Ovary (tissue), 9 donors: ENCODE results near the gene LRRC3. TPM values are rescaled to one million over a fixed set of nuclear protein-coding genes. Genes with fewer than 3 reads are reported as not detected.

ENCODE experiments used
- DNase-seq, 5 donors: peaks; one replicate each; pipeline ENCODE4 v3.0.0-alpha.2; 2019 to 2020
- H3K27ac ChIP-seq, 2 donors: fragments of 200-600 bp; one replicate each; pipeline versions ENCODE4 v1.5.1 to v1.8.0; 2019 to 2022
- H3K27me3 ChIP-seq: fragments of 200-600 bp; one replicate; pipeline ENCODE4 v1.8.0; 2022
- H3K36me3 ChIP-seq: fragments of 200-600 bp; sonication (generic); one replicate; pipeline ENCODE4 v1.5.1; 2019
- H3K4me1 ChIP-seq: one replicate; pipeline ENCODE4 v1.8.1; 2013; ENCODE audit warnings: mild to moderate bottlenecking, moderate library complexity; ENCODE audit not compliant: insufficient read depth
- H3K4me3 ChIP-seq: fragments of 200-600 bp; sonication (generic); one replicate; pipeline ENCODE4 v1.5.1; 2017
- H3K9me3 ChIP-seq, 2 donors: fragments of 200-600 bp in 1 of 2; sonication (generic) in 1 of 2; one replicate each; pipeline versions ENCODE4 v1.5.1 to v1.8.1; 2013 to 2019; ENCODE audit warnings: mild to moderate bottlenecking in 1 of 2, moderate library complexity in 1 of 2
- EP300 ChIP-seq: sonication (generic); formaldehyde crosslinking; IDR thresholded peaks from one replicate; pipeline ENCODE4 v1.6.1; 2017; ENCODE audit warnings: antibody characterized with exemption
- POLR2A ChIP-seq: fragments of 450-650 bp; IDR thresholded peaks from one replicate; pipeline ENCODE4 v1.6.1; 2017; ENCODE audit warnings: antibody characterized with exemption, mild to moderate bottlenecking, moderate library complexity
- WGBS, 3 donors: extraction: QIAGEN DNeasy Blood & Tissue Kit in 1 of 3; methylation state at CpG; one replicate each; pipeline versions ENCODE4 v1.1.5 to v1.1.7; 2013 to 2017; 5-methylcytosine and 5-hydroxymethylcytosine counted together
- intact Hi-C, 4 donors: fragments of 100-400 bp; cut with DNase I; formaldehyde crosslinking; loops; one replicate each; pipeline versions ENCODE4 v1.11.0 to v1.15.1; 2022 to 2023
- polyA plus RNA-seq, 2 donors: library from polyadenylated mRNA; stranded (reverse); fragments of 200-250 nt in 1 of 2; fragments of 350-450 nt in 1 of 2; fragmentation: Illumina TruSeq in 1 of 2; extraction: RNeasy Lipid Tissue Mini Kit (QIAGEN cat#74804) in 1 of 2; gene quantifications; one replicate each; pipeline ENCODE4 v1.2.3, GENCODE V29; 2013 to 2014
- total RNA-seq, 7 donors: library from RNA; depleted of rRNA in 2 of 7; stranded (reverse); fragments of >200 nt in 2 of 7; fragmentation: NEBNext Ultra II Directional in 3 of 7; extraction: Animal tissue kit (Norgen Biotek cat#: 25700) in 3 of 7; gene quantifications; one replicate each; pipeline versions ENCODE4 v1.1.0 to v1.2.4, GENCODE V29; 2016 to 2023
- TF ChIP-seq, protein P1 (sequence below), 3 donors: fragments of 450-650 bp in 2 of 3; fragments of 200-600 bp in 1 of 3; IDR thresholded peaks; one replicate each; pipeline versions ENCODE4 v1.5.1 to v1.8.0; 2016 to 2022; ENCODE audit warnings: antibody characterized with exemption in 3 of 3, mild to moderate bottlenecking in 1 of 3
- donor health status: DM: no; HTN: no; CAD: no; lungs with moderate emphysema.
- donor health status: DM: no; HTN: no; CAD: no.
- donor health status: Bipolar disorder and iron deficiency.
- donor health status: DM: yes; HTN: yes; CAD: no.
- donor health status: DM: no; HTN: no; CAD: no.
- donor health status: DM: yes; HTN: yes; CAD: no.

LRRC3 gene
- total and polyA plus RNA-seq, 9 donors: 2.4 to 6.8 (median 3.9) TPM

DNA sequence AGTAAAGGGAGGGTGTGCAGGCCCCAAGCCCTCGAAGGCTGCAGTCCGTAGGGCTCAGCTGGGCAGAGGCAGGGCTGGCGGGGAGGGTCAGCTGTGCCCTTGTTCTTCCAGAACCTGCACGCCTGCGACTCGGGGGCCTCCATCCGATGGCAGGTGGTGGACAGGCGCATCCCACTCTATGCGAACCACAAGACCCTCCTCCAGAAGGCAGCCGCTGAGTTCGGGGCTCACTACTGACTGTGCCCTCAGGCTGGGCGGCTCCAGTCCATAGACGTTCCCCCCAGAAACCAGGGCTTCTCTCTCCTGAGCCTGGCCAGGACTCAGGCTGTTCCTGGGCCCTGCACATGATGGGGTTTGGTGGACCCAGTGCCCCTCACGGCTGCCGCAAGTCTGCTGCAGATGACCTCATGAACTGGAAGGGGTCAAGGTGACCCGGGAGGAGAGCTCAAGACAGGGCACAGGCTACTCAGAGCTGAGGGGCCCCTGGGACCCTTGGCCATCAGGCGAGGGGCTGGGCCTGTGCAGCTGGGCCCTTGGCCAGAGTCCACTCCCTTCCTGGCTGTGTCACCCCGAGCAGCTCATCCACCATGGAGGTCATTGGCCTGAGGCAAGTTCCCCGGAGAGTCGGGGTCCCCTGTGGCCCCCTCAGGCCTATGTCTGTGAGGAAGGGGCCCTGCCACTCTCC, 13.6 kb upstream of the LRRC3 start:
- Histone ChIP-seq H3K27me3 (no peaks in the 10 kb centered on the region), H3K36me3 (no peaks in the 10 kb centered on the region), H3K4me1 (no peaks in the 10 kb centered on the region), H3K9me3 (no peaks in the 10 kb centered on the region), H3K4me3 (no peak overlapping the region), H3K27ac (no peak overlapping the region)
- peak in 2 of 5 donors; percentile 6 to 21 for DNase-seq
- 68 to 76% (median 74%) methylated on average over 20 of the region's 20 CpGs for WGBS, 3 donors
- intact Hi-C loops: no loop called here
- TF ChIP-seq, protein P1, sequence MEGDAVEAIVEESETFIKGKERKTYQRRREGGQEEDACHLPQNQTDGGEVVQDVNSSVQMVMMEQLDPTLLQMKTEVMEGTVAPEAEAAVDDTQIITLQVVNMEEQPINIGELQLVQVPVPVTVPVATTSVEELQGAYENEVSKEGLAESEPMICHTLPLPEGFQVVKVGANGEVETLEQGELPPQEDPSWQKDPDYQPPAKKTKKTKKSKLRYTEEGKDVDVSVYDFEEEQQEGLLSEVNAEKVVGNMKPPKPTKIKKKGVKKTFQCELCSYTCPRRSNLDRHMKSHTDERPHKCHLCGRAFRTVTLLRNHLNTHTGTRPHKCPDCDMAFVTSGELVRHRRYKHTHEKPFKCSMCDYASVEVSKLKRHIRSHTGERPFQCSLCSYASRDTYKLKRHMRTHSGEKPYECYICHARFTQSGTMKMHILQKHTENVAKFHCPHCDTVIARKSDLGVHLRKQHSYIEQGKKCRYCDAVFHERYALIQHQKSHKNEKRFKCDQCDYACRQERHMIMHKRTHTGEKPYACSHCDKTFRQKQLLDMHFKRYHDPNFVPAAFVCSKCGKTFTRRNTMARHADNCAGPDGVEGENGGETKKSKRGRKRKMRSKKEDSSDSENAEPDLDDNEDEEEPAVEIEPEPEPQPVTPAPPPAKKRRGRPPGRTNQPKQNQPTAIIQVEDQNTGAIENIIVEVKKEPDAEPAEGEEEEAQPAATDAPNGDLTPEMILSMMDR (IDR thresholded peaks at IDR 0.05): no peak
- TF ChIP-seq POLR2A (no peak), EP300 (no peak)

DNA sequence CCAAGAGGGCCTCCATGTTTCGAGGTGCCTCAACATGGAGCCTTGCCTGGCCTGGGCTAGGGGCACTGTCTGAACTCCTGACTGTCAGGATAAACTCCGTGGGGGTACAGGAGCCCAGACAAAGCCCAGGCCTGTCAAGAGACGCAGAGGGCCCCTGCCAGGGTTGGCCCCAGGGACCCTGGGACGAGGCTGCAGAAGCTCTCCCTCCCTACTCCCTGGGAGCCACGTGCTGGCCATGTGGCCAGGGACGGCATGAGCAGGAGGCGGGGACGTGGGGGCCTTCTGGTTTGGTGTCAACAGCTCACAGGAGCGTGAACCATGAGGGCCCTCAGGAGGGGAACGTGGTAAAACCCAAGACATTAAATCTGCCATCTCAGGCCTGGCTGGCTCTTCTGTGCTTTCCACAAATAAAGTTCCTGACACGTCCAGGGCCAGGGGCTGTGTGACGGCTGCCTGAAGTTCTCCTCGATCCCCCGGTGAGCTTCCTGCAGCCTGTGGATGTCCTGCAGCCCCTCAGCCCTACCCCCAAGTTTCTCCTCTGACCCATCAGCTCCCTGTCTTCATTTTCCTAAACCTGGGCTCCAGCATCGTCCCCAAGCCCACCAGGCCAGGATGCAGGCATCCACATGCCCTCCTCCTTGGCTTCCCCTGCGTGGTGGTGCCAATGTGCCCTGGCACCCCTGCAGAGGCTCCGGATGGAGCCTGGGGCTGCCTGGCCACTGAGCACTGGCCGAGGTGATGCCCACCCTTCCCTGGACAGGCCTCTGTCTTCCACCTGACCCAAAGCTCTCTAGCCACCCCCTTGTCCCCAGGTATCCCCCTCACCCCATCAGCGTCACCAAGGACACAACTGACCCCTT, 12.8 kb upstream of the LRRC3 start:
- no peak overlapping the region for H3K27ac ChIP-seq
- intact Hi-C loops: no loop called here
- H3K27me3 ChIP-seq: no peaks in the 10 kb centered on the region
- peak in 2 of 5 donors; percentile 4 to 20 for DNase-seq
- H3K4me3 ChIP-seq: no peak overlapping the region
- no peaks in the 10 kb centered on the region for H3K4me1 ChIP-seq
- 66 to 78% (median 72%) methylated on average over 19 of the region's 19 CpGs for WGBS, 3 donors
- no peaks in the 10 kb centered on the region for H3K36me3 ChIP-seq
- H3K9me3 ChIP-seq: no peaks in the 10 kb centered on the region
- TF ChIP-seq EP300: no peak
- no peak for TF ChIP-seq POLR2A
- TF ChIP-seq, protein P1 (IDR thresholded peaks at IDR 0.05): no peak

DNA sequence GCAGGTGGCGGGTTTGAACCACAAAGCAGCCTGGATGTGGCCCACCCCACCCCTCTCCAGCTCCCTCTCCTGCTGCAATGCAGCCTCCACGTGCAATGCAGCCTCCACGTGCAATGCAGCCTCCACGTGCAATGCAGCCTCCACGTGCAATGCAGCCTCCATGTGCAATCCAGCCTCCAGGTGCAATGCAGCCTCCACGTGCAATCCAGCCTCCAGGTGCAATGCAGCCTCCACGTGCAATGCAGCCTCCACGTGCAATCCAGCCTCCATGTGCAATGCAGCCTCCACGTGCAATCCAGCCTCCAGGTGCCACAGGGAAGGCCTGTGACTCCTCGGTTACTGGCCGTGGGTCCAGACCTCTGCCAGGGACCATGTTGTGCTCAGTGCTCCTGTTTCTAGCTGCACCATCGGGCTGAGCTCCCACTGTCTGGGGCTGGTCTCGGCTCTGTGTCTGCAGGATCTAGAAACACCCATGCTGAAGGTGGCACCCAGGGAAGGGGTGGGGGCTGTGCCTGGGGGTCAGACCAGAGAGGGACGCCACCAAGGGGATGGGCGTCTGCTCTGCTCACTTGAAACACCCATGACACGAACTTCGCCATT, 11.9 kb upstream of the LRRC3 start:
- peak in 1 of 5 donors; percentile 11 for DNase-seq
- H3K4me1 ChIP-seq: no peaks in the 10 kb centered on the region
- TF ChIP-seq EP300 (no peak), POLR2A (no peak)
- TF ChIP-seq, protein P1 (IDR thresholded peaks at IDR 0.05): no peak
- no peaks in the 10 kb centered on the region for H3K36me3 ChIP-seq
- no peak overlapping the region for H3K27ac ChIP-seq
- 71 to 82% (median 72%) methylated on average over 16 to 17 of the region's 17 CpGs for WGBS, 3 donors
- H3K4me3 ChIP-seq: no peak overlapping the region
- intact Hi-C loops: no loop called here
- H3K9me3 ChIP-seq: no peaks in the 10 kb centered on the region
- H3K27me3 ChIP-seq: no peaks in the 10 kb centered on the region

DNA sequence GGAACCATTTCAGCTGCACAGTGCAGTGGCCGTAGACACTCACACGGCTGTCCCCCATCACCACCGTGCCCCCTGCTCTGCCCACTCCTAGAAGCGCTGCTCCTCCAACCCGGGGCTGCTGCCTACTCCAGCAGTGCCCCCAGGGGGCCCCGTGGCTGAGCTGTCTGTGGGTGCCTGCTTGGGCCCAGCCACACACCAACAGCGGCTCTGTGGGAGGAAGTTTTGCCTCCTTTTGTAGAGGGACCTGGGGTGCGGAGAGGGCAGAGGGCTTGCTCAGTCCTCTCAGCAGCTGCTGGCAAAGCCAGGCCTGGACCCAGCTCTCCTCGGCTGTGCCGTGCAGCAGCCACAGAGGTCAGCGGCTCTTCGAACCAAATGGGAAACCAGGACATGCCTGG, 11.4 kb upstream of the LRRC3 start:
- intact Hi-C loops: no loop called here
- Histone ChIP-seq H3K4me3 (no peak overlapping the region), H3K27ac (no peak overlapping the region), H3K4me1 (no peaks in the 10 kb centered on the region), H3K36me3 (no peaks in the 10 kb centered on the region), H3K27me3 (no peaks in the 10 kb centered on the region), H3K9me3 (no peaks in the 10 kb centered on the region)
- DNase-seq: no peak
- TF ChIP-seq, protein P1 (IDR thresholded peaks at IDR 0.05): no peak
- TF ChIP-seq EP300 (no peak), POLR2A (no peak)
- WGBS, 3 donors: 76 to 90% (median 79%) methylated on average over 12 of the region's 12 CpGs
